ENCODE data around the gene ILF3.

Gene ILF3

GRCh38 chr19:10624585-10624984, 29.6 kb upstream of the ILF3 start:
- Histone ChIP-seq H3K36me3 (peaks cover 99% of the 10 kb centered on the region), H3K9ac (peak overlapping the region; percentile 29; the same call in 1 of the 2 replicates), H4K20me1 (peaks cover 93% of the 10 kb centered on the region), H3K4me1 (peaks cover 33% of the 10 kb centered on the region), H3K27me3 (no peaks in the 10 kb centered on the region), H3K4me3 (no peak overlapping the region), H3K27ac (no peak overlapping the region), H3K4me2 (no peak overlapping the region), H3K9me3 (no peaks in the 10 kb centered on the region)
- TF ChIP-seq Cebpa-rat (IDR thresholded peaks at IDR 0.05) = no peak

DNA sequence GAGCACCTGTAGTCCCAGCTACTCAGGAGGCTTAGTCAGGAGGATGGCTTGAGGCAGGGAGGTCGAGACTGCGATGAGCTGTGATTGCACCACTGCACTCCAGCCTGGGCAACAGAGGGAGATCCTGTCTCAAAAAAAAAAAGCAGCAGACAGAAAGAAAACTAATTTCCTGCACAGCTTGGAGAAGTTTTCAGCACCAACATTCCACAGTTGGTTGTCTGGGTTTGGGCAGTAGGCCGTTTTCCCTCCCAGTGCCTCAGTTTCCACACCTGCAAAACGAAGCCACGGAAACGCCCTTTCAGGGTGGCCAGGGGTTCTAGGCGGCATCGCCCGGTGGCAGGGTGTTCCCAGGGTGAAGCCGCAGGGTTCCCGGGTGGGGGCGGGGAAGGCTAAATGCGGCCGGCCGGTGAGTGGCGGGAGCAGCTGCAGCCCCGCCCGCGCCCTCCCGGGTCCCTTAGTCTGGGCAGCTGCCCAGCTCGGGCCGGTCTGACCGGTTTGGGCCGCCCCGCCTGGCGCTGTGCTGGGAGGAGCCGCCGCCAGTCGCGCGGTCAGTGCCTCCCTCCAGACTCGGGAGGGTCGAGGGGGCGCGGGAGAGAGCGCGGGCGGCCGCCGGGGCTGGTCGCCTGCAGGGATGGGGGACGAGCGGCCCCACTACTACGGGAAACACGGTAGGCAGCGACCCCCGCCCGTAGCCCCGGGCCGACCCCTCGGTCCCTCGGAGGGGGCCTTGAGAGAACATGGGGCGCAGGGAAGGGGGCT, 29.0 kb upstream of the ILF3 start, which contains the start of gene SLC44A2:
TSS of gene SLC44A2 (plus strand) at position 551 of the 759 bp plus-strand sequence. CDS start at position 632, 81 bp downstream.
- H3K4me2 ChIP-seq = no peak within 1 kb of the TSS
- peaks cover 99% of the 10 kb centered on the region for H3K36me3 ChIP-seq
- H3K4me3 ChIP-seq = no peak within 1 kb of the TSS
- no peak within 1 kb of the TSS for H3K27ac ChIP-seq
- no peaks in the 10 kb centered on the region for H3K27me3 ChIP-seq
- peak within 1 kb of the TSS; percentile 29; the same call in 1 of the 2 replicates for H3K9ac ChIP-seq
- H4K20me1 ChIP-seq = peaks cover 91% of the 10 kb centered on the region
- H3K4me1 ChIP-seq = peaks cover 27% of the 10 kb centered on the region
- no peaks in the 10 kb centered on the region for H3K9me3 ChIP-seq
- no peak for TF ChIP-seq Cebpa-rat (IDR thresholded peaks at IDR 0.05)

DNA sequence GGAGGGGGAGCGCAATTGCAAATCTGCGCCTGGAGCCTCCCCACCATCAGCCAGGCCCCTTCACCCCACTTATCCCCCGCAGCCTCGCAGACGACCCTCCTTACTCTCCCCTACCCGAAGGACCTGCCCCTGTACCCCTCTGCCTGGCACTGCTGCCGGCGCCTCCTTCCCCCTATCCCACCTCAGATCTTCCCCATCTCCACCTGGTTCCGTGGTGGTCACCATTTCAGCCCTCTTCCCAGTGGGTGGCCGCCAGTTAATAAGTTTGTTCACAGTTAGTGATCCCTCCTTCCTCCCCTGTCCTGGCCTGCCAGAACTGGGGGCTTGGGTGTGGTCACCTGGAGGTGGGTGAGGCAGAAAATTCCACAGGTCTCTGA, 28.4 kb upstream of the ILF3 start:
- Histone ChIP-seq H3K9ac (no peak overlapping the region), H3K27ac (no peak overlapping the region)

DNA sequence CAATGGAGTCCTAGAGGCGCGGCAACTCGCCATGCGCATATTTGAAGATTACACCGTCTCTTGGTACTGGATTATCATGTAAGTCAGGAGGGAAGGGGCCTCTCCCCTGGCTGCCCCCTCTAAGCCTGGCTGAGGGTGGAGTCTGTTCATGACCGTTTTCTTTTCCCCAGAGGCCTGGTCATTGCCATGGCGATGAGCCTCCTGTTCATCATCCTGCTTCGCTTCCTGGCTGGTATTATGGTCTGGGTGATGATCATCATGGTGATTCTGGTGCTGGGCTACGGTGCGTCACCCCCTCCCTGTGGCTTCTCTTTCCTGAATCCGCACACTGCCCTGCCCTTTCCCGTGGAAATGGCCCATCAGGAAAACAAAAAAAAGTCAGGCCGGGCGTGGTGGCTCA, 22.3 kb upstream of the ILF3 start:
- H3K36me3 ChIP-seq = peaks cover 99% of the 10 kb centered on the region

More for the DNA sequence above, 28.4 kb upstream of the ILF3 start:
- Histone ChIP-seq H4K20me1 (peaks cover 91% of the 10 kb centered on the region), H3K36me3 (peaks cover 99% of the 10 kb centered on the region), H3K9me3 (no peaks in the 10 kb centered on the region), H3K4me2 (no peak overlapping the region), H3K4me1 (peaks cover 21% of the 10 kb centered on the region), H3K27me3 (no peaks in the 10 kb centered on the region), H3K4me3 (no peak overlapping the region)
- no peak for TF ChIP-seq Cebpa-rat (IDR thresholded peaks at IDR 0.05)

GRCh38 chr19:10634430-10634829, 19.7 kb upstream of the ILF3 start:
- Histone ChIP-seq H3K9me3 (no peaks in the 10 kb centered on the region), H3K4me2 (no peak overlapping the region), H3K27me3 (no peaks in the 10 kb centered on the region), H3K4me1 (peaks cover 12% of the 10 kb centered on the region), H3K27ac (no peak overlapping the region), H3K4me3 (no peak overlapping the region), H4K20me1 (peaks cover 43% of the 10 kb centered on the region), H3K36me3 (peaks cover 99% of the 10 kb centered on the region), H3K9ac (no peak overlapping the region)
- no peak for TF ChIP-seq Cebpa-rat (IDR thresholded peaks at IDR 0.05)

More for the DNA sequence above, 22.3 kb upstream of the ILF3 start:
- H3K27me3 ChIP-seq = no peaks in the 10 kb centered on the region
- H3K9ac ChIP-seq = no peak overlapping the region
- no peak overlapping the region for H3K27ac ChIP-seq
- H3K4me1 ChIP-seq = peaks cover 12% of the 10 kb centered on the region
- peak overlapping the region; percentile 42; the same call in 1 of the 2 replicates for H3K4me2 ChIP-seq
- TF ChIP-seq Cebpa-rat (IDR thresholded peaks at IDR 0.05) = no peak
- H3K9me3 ChIP-seq = no peaks in the 10 kb centered on the region
- H3K4me3 ChIP-seq = no peak overlapping the region
- peaks cover 51% of the 10 kb centered on the region for H4K20me1 ChIP-seq

- Histone ChIP-seq H3K9me3 (no peaks in the 10 kb centered on the region), H3K27me3 (no peaks in the 10 kb centered on the region), H4K20me1 (peaks cover 41% of the 10 kb centered on the region), H3K36me3 (peaks cover 99% of the 10 kb centered on the region), H3K4me3 (no peak overlapping the region), H3K9ac (no peak overlapping the region), H3K4me2 (no peak overlapping the region), H3K4me1 (peaks cover 12% of the 10 kb centered on the region), H3K27ac (no peak overlapping the region)
- TF ChIP-seq Cebpa-rat (IDR thresholded peaks at IDR 0.05) = no peak
These were observed 19.2 kb upstream of the ILF3 start for GRCh38 chr19:10634963-10635362.

- H3K27me3 ChIP-seq = no peaks in the 10 kb centered on the region
- H3K9ac ChIP-seq = no peak overlapping the region
- no peak overlapping the region for H3K4me2 ChIP-seq
- no peaks in the 10 kb centered on the region for H3K9me3 ChIP-seq
- peaks cover 41% of the 10 kb centered on the region for H4K20me1 ChIP-seq
- H3K4me1 ChIP-seq = peaks cover 7% of the 10 kb centered on the region
- peaks cover 99% of the 10 kb centered on the region for H3K36me3 ChIP-seq
- no peak overlapping the region for H3K4me3 ChIP-seq
- no peak for TF ChIP-seq Cebpa-rat (IDR thresholded peaks at IDR 0.05)
- H3K27ac ChIP-seq = no peak overlapping the region
These were observed 17.7 kb upstream of the ILF3 start for GRCh38 chr19:10636304-10636972.

GRCh38 chr19:10637894-10638293, 16.3 kb upstream of the ILF3 start:
- TF ChIP-seq Cebpa-rat (IDR thresholded peaks at IDR 0.05) = no peak
- H3K27ac ChIP-seq = no peak overlapping the region

DNA sequence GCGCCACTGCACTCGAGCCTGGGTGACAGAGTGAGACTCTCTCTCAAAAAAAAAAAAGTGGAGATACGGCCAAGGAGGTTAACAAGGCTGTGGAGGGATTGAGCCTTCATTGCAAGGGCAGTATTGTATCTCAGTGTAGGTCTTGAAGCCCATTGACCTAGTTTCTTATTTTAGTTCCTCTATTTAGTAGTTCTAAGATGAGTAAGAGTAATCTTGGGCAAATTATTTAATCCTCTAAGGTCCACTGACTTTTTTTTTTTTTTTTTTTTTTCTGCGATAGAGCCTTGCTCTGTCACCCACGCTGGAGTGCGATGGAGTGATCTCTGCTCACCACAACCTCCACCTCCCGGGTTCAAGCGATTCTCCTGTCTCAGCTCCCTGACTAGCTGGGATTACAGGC, 14.3 kb upstream of the ILF3 start:
- peaks cover 29% of the 10 kb centered on the region for H3K4me1 ChIP-seq
- peaks cover 68% of the 10 kb centered on the region for H4K20me1 ChIP-seq
- peaks cover 91% of the 10 kb centered on the region for H3K36me3 ChIP-seq
- H3K4me3 ChIP-seq = no peak overlapping the region
- no peak overlapping the region for H3K9ac ChIP-seq
- H3K27me3 ChIP-seq = no peaks in the 10 kb centered on the region
- no peak for TF ChIP-seq Cebpa-rat (IDR thresholded peaks at IDR 0.05)
- no peak overlapping the region for H3K27ac ChIP-seq
- no peak overlapping the region for H3K4me2 ChIP-seq
- no peaks in the 10 kb centered on the region for H3K9me3 ChIP-seq

More at GRCh38 chr19:10637894-10638293, 16.3 kb upstream of the ILF3 start:
- H3K9me3 ChIP-seq = no peaks in the 10 kb centered on the region
- peaks cover 10% of the 10 kb centered on the region for H3K4me1 ChIP-seq
- no peak overlapping the region for H3K9ac ChIP-seq
- H3K36me3 ChIP-seq = peaks cover 99% of the 10 kb centered on the region
- H3K27me3 ChIP-seq = no peaks in the 10 kb centered on the region
- no peak overlapping the region for H3K4me3 ChIP-seq
- H4K20me1 ChIP-seq = peaks cover 55% of the 10 kb centered on the region
- no peak overlapping the region for H3K4me2 ChIP-seq

- Histone ChIP-seq H3K4me3 (no peak overlapping the region), H3K4me1 (peaks cover 32% of the 10 kb centered on the region), H3K27me3 (no peaks in the 10 kb centered on the region), H3K36me3 (peaks cover 85% of the 10 kb centered on the region), H4K20me1 (peaks cover 67% of the 10 kb centered on the region), H3K4me2 (no peak overlapping the region), H3K9me3 (no peaks in the 10 kb centered on the region), H3K9ac (no peak overlapping the region), H3K27ac (no peak overlapping the region)
- no peak for TF ChIP-seq Cebpa-rat (IDR thresholded peaks at IDR 0.05)
These were observed 13.8 kb upstream of the ILF3 start for GRCh38 chr19:10640361-10640760.
